Hepatocyte (in vitro differentiated cells): ENCODE data around the gene TMEM115. TPM values are rescaled to one million over a fixed set of nuclear protein-coding genes. Genes with fewer than 3 reads are reported as not detected.

Source experiments
- DNase-seq: peaks from one replicate; pipeline ENCODE4 v3.0.0-alpha.2; 2016; ENCODE audit warnings: low spot score
- H2AFZ ChIP-seq: fragments of 200-600 bp; sonication (generic); 2 replicates; pipeline ENCODE4 v1.6.0; 2016; ENCODE audit warnings: antibody characterized with exemption, mild to moderate bottlenecking
- H3K27ac ChIP-seq: fragments of 200-600 bp; sonication (generic); 2 replicates; pipeline ENCODE4 v1.5.1; 2016; ENCODE audit warnings: mild to moderate bottlenecking
- H3K27me3 ChIP-seq: fragments of 200-600 bp; sonication (generic); 2 replicates; pipeline ENCODE4 v1.6.1; 2016
- H3K36me3 ChIP-seq: fragments of 200-600 bp; sonication (generic); replicated peaks from 2 replicates; pipeline ENCODE4 v1.5.1; 2016; ENCODE audit warnings: low read depth; ENCODE audit not compliant: insufficient read depth
- H3K4me1 ChIP-seq: fragments of 200-600 bp; sonication (generic); 2 replicates; pipeline ENCODE4 v1.5.1; 2016; ENCODE audit warnings: mild to moderate bottlenecking, moderate library complexity; ENCODE audit not compliant: insufficient read depth
- H3K4me2 ChIP-seq: fragments of 200-600 bp; sonication (generic); 2 replicates; pipeline ENCODE4 v1.6.0; 2016
- H3K4me3 ChIP-seq: fragments of 200-600 bp; sonication (generic); 2 replicates; pipeline ENCODE4 v1.5.1; 2016; ENCODE audit warnings: mild to moderate bottlenecking
- H3K79me2 ChIP-seq: fragments of 200-600 bp; sonication (generic); 2 replicates; pipeline ENCODE4 v1.6.0; 2017; ENCODE audit warnings: mild to moderate bottlenecking
- H3K9me2 ChIP-seq: fragments of 200-600 bp; sonication (generic); replicated peaks from 2 replicates; pipeline ENCODE4 v1.6.0; 2017; ENCODE audit warnings: mild to moderate bottlenecking; ENCODE audit not compliant: insufficient read depth
- H3K9me3 ChIP-seq: fragments of 200-600 bp; sonication (generic); 2 replicates; pipeline ENCODE4 v1.5.1; 2016; ENCODE audit warnings: low read depth, mild to moderate bottlenecking
- H4K20me1 ChIP-seq: fragments of 200-600 bp; sonication (generic); 2 replicates; pipeline ENCODE4 v1.6.0; 2016; ENCODE audit warnings: mild to moderate bottlenecking; ENCODE audit not compliant: insufficient read depth, poor library complexity, severe bottlenecking
- EZH2 ChIP-seq: fragments of 200-600 bp; sonication (generic); IDR thresholded peaks from 2 replicates; pipeline ENCODE4 v1.6.1; 2016; ENCODE audit warnings: antibody characterized with exemption, mild to moderate bottlenecking, borderline replicate concordance
- EZH2phosphoT487 ChIP-seq: fragments of 200-600 bp; sonication (generic); IDR thresholded peaks from one replicate; pipeline ENCODE4 v1.6.1; 2018; ENCODE audit warnings: antibody characterized with exemption, mild to moderate bottlenecking, low read depth, moderate library complexity; ENCODE audit not compliant: unreplicated experiment, severe bottlenecking
- WGBS: methylation state at CpG from one replicate; pipeline ENCODE4 v1.1.6; 2016; ENCODE audit warnings: low lambda C conversion rate; ENCODE audit errors: missing lambda C conversion rate; 5-methylcytosine and 5-hydroxymethylcytosine counted together
- polyA plus RNA-seq: library from polyadenylated mRNA; unstranded; fragments of >200 nt; fragmentation: Nextera tagmentation; extraction: Ambion mirVana; gene quantifications from 2 replicates; pipeline ENCODE4 v1.2.1, GENCODE V29; 2016
- total RNA-seq: library from RNA; depleted of rRNA; stranded (reverse); fragments of >200 nt; gene quantifications from 2 replicates; pipeline ENCODE4 v1.2.3, GENCODE V29; 2014
- TF ChIP-seq, protein P1 (sequence below): fragments of 200-600 bp; sonication (generic); IDR thresholded peaks from 2 replicates; pipeline ENCODE4 v1.5.1; 2016; ENCODE audit warnings: antibody characterized with exemption, mild to moderate bottlenecking; ENCODE audit not compliant: poor library complexity

The TMEM115 gene
- total and polyA plus RNA-seq, 2 experiments from 2014 or later: 49.3 to 69.9 TPM

DNA sequence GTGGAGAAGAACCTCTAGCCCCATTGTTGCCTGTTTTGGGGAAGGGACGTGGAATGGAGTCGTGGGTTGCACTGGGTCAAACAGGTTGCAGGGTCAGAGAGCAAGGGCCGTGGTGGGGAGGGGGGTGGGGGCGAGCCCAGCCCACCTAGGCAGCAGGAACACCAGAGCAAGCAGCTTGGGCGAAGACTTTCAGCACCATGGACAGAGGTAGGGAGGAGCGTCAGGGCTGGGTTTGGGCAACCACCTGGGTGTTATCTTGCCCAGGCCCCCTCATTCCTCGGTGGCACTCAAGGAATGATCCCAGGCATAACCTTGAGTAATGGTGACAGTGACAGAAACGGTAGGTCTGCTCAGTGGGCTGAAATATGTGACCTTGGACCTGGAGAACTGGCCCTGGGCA is 45.9 kb upstream of the TMEM115 start:
- no peak overlapping the region for H3K4me3 ChIP-seq
- no peak overlapping the region for H2AFZ ChIP-seq
- H3K4me1 ChIP-seq: no peaks in the 10 kb centered on the region
- no peaks in the 10 kb centered on the region for H3K27me3 ChIP-seq
- H4K20me1 ChIP-seq: no peaks in the 10 kb centered on the region
- peak; percentile 58 for DNase-seq
- no peaks in the 10 kb centered on the region for H3K36me3 ChIP-seq
- TF ChIP-seq EZH2: no peak
- TF ChIP-seq, protein P1, sequence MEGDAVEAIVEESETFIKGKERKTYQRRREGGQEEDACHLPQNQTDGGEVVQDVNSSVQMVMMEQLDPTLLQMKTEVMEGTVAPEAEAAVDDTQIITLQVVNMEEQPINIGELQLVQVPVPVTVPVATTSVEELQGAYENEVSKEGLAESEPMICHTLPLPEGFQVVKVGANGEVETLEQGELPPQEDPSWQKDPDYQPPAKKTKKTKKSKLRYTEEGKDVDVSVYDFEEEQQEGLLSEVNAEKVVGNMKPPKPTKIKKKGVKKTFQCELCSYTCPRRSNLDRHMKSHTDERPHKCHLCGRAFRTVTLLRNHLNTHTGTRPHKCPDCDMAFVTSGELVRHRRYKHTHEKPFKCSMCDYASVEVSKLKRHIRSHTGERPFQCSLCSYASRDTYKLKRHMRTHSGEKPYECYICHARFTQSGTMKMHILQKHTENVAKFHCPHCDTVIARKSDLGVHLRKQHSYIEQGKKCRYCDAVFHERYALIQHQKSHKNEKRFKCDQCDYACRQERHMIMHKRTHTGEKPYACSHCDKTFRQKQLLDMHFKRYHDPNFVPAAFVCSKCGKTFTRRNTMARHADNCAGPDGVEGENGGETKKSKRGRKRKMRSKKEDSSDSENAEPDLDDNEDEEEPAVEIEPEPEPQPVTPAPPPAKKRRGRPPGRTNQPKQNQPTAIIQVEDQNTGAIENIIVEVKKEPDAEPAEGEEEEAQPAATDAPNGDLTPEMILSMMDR: no peak
- no peak for TF ChIP-seq EZH2phosphoT487
- H3K9me2 ChIP-seq: no peaks in the 10 kb centered on the region
- no peaks in the 10 kb centered on the region for H3K9me3 ChIP-seq
- no peak overlapping the region for H3K4me2 ChIP-seq
- H3K79me2 ChIP-seq: no peaks in the 10 kb centered on the region
- no peak overlapping the region for H3K27ac ChIP-seq
- WGBS: 24% methylated on average over 8 of the region's 8 CpGs

DNA sequence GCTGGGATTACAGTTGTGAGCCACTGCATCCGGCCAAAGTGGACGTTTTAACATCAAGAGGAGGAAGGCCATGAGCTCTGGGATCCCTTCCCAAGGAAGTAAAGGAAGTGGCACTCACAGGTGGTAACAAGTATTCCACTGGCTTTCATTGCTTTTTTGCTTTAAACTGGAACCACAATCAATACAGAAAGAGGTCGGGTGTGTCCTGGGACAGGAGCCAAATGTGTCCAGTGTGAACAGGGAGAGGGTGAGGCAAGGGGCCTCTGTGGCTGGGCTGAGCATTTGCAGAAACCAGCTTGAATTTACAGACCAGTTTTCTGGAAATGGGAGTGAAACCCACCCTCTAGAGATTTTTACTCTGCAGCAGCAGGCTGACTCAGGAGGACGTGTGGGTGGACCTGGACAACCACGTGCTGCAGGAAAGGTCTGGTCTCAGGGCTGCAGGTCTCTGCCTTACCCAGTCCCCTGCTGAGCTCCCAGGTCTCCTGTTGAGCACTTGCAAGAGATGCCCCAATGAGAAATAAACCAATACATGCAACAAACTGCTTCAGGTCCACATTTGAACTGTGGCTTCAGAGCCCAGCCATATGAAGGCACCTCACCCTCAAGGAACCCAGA is 42.8 kb upstream of the TMEM115 start:
- H3K9me2 ChIP-seq: no peaks in the 10 kb centered on the region
- no peak for DNase-seq
- no peaks in the 10 kb centered on the region for H3K4me1 ChIP-seq
- WGBS: 49% methylated on average over 5 of the region's 5 CpGs
- no peaks in the 10 kb centered on the region for H4K20me1 ChIP-seq
- no peaks in the 10 kb centered on the region for H3K27me3 ChIP-seq
- H3K9me3 ChIP-seq: no peaks in the 10 kb centered on the region
- H3K27ac ChIP-seq: no peak overlapping the region
- no peaks in the 10 kb centered on the region for H3K79me2 ChIP-seq
- no peaks in the 10 kb centered on the region for H3K36me3 ChIP-seq
- H2AFZ ChIP-seq: no peak overlapping the region
- TF ChIP-seq EZH2 (no peak), EZH2phosphoT487 (no peak)
- TF ChIP-seq, protein P1: no peak
- H3K4me3 ChIP-seq: no peak overlapping the region
- H3K4me2 ChIP-seq: no peak overlapping the region

DNA sequence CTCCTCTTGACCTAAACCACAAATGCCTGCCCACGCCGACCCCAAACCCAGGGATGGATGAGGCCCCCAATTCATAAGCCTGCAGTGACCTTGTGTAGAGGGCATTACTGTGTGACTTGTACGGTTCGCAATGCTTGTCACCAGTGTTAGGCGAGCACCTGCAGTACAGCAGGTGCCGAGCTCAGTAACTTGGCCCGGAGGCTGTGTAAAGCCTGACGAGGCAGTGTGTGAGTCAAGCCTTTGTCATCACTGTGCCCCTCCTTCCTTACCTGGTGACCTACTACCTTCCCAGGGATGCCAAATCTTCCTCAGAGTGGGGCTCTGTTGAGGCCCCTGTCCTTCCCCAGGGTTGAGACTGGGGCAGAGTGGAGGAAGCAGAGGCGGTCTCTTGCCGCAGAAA is 37.2 kb upstream of the TMEM115 start:
- Histone ChIP-seq H3K36me3 (no peaks in the 10 kb centered on the region), H3K4me1 (no peaks in the 10 kb centered on the region), H3K4me3 (no peak overlapping the region), H4K20me1 (no peaks in the 10 kb centered on the region), H3K27ac (no peak overlapping the region), H3K9me3 (no peaks in the 10 kb centered on the region), H3K9me2 (no peaks in the 10 kb centered on the region), H3K27me3 (no peaks in the 10 kb centered on the region), H2AFZ (no peak overlapping the region), H3K4me2 (no peak overlapping the region), H3K79me2 (no peaks in the 10 kb centered on the region)
- TF ChIP-seq, protein P1: no peak
- TF ChIP-seq EZH2: no peak
- TF ChIP-seq EZH2phosphoT487: no peak
- WGBS: 89% methylated on average over 10 of the region's 10 CpGs
- DNase-seq: no peak
